B cell (primary cell): ENCODE results near the gene ARHGAP25. TPM values are rescaled to one million over a fixed set of nuclear protein-coding genes. Genes with fewer than 3 reads are reported as not detected.

Experiments
- ATAC-seq: fragments of 200-7000 bp; cut with Tn5 transposase; one replicate; pipeline ENCODE4 v1.10.0; 2021; ENCODE audit warnings: low read depth, mild to moderate bottlenecking, moderate number of reproducible peaks, moderate library complexity
- CTCF ChIA-PET: fragments of 350-600 bp; sonication (Branson Sonifier 250); formaldehyde crosslinking; loops from one replicate; lab custom pipeline; 2021; ENCODE audit warnings: antibody characterized with exemption, inconsistent platforms; lab: Charles Lee
- POLR2A ChIA-PET: fragments of 350-600 bp; sonication (Branson Sonifier 250); formaldehyde crosslinking; loops from one replicate; lab custom pipeline; 2021; ENCODE audit warnings: antibody characterized with exemption; lab: Charles Lee
- DNase-seq: peaks from one replicate; pipeline ENCODE4 v3.0.0; 2013
- H2AFZ ChIP-seq: 2 replicates; pipeline ENCODE4 v1.6.1; 2012; ENCODE audit warnings: mild to moderate bottlenecking, low read depth, low read length; ENCODE audit not compliant: insufficient read depth, poor library complexity, severe bottlenecking
- H3K27ac ChIP-seq, 2 donors: 1 replicate in 1 of 2; 2 replicates in 1 of 2; pipeline ENCODE4 v1.5.1; 2012 to 2013; ENCODE audit warnings: low read length in 2 of 2, mild to moderate bottlenecking in 2 of 2, moderate library complexity in 1 of 2
- H3K27me3 ChIP-seq, 4 experiments: fragments of 200-600 bp in 1 of 4; sonication (generic) in 1 of 4; replicated peaks in 1 of 4; 1 replicate in 2 of 4; 2 replicates in 2 of 4; pipeline versions ENCODE4 v1.6.1 to v1.7.0; 2013 to 2016; ENCODE audit warnings: low read length in 3 of 4, mild to moderate bottlenecking in 2 of 4, mixed read lengths in 1 of 4, moderate library complexity in 1 of 4; ENCODE audit not compliant: insufficient read depth in 4 of 4, control insufficient read depth in 3 of 4; ENCODE audit errors: control extremely low read depth in 1 of 4
- H3K36me3 ChIP-seq, 2 experiments: replicated peaks in 1 of 2; 1 replicate in 1 of 2; 2 replicates in 1 of 2; pipeline versions ENCODE4 v1.6.1 to v1.7.1; 2013; ENCODE audit warnings: low read length in 1 of 2; ENCODE audit not compliant: insufficient read depth in 2 of 2, control insufficient read depth in 1 of 2; ENCODE audit errors: control extremely low read depth in 1 of 2, extremely low read depth in 1 of 2
- H3K4me1 ChIP-seq, 2 donors: fragments of 200-600 bp in 1 of 2; sonication (generic) in 1 of 2; 1 replicate in 1 of 2; 2 replicates in 1 of 2; pipeline versions ENCODE4 v1.5.1 to v1.6.1; 2013 to 2017; ENCODE audit warnings: low read length in 2 of 2; ENCODE audit not compliant: control insufficient read depth in 2 of 2, insufficient read depth in 2 of 2
- H3K4me2 ChIP-seq: replicated peaks from 2 replicates; pipeline ENCODE3; 2012; ENCODE audit warnings: mild to moderate bottlenecking, low read depth, low read length; ENCODE audit not compliant: poor library complexity, severe bottlenecking
- H3K4me3 ChIP-seq, 5 experiments: fragments of 200-600 bp in 1 of 5; sonication (generic) in 1 of 5; 1 replicate in 3 of 5; 2 replicates in 2 of 5; pipeline versions ENCODE4 v1.5.1 to v1.7.0; 2011 to 2016; ENCODE audit warnings: low read length in 4 of 5, mild to moderate bottlenecking in 4 of 5, low read depth in 2 of 5, control low read depth in 1 of 5, moderate library complexity in 1 of 5; ENCODE audit not compliant: insufficient read depth in 1 of 5; ENCODE audit errors: control extremely low read depth in 1 of 5, extremely low read depth in 1 of 5
- H3K79me2 ChIP-seq: fragments of 200-600 bp; sonication (generic); one replicate; pipeline ENCODE4 v1.6.0; 2016; ENCODE audit warnings: low read length; ENCODE audit not compliant: control insufficient read depth, insufficient read depth
- H3K9ac ChIP-seq: fragments of 200-600 bp; sonication (generic); 2 replicates; pipeline ENCODE4 v1.6.1; 2017; ENCODE audit warnings: mild to moderate bottlenecking, low read length, moderate library complexity
- H3K9me3 ChIP-seq, 3 donors: one replicate each; pipeline versions ENCODE4 v1.6.1 to v1.7.1; 2013; ENCODE audit warnings: low read length in 2 of 3; ENCODE audit not compliant: control insufficient read depth in 2 of 3, insufficient read depth in 1 of 3; ENCODE audit errors: control extremely low read depth in 1 of 3
- H4K20me1 ChIP-seq: 2 replicates; pipeline ENCODE4 v1.6.0; 2012; ENCODE audit warnings: mild to moderate bottlenecking, low read length; ENCODE audit not compliant: insufficient read depth, control insufficient read depth, poor library complexity, severe bottlenecking
- H3K27ac Mint-ChIP-seq: one replicate; pipeline ENCODE4 v1.8.0; 2021; ENCODE audit warnings: mixed read lengths
- H3K27me3 Mint-ChIP-seq: one replicate; pipeline ENCODE4 v1.8.0; 2021; ENCODE audit warnings: mixed read lengths
- H3K4me1 Mint-ChIP-seq: one replicate; pipeline ENCODE4 v1.8.0; 2021; ENCODE audit warnings: mixed read lengths
- H3K4me3 Mint-ChIP-seq: one replicate; pipeline ENCODE4 v1.8.0; 2021; ENCODE audit warnings: mixed read lengths
- H3K9me3 Mint-ChIP-seq: one replicate; pipeline ENCODE4 v1.8.0; 2022; ENCODE audit warnings: mixed read lengths; ENCODE audit not compliant: insufficient read depth
- CTCF ChIP-seq: fragments of 200-600 bp; IDR thresholded peaks from one replicate; pipeline ENCODE4 v1.8.0; 2022; ENCODE audit warnings: antibody characterized with exemption, mild to moderate bottlenecking
- EZH2 ChIP-seq: IDR thresholded peaks from 2 replicates; pipeline ENCODE4 v1.6.1; 2012; ENCODE audit warnings: borderline replicate concordance, low read depth, mild to moderate bottlenecking, moderate library complexity, low read length; ENCODE audit not compliant: insufficient read depth, poor library complexity, severe bottlenecking
- WGBS: methylation state at CpG from one replicate; pipeline ENCODE4 v1.1.5; 2013; ENCODE audit warnings: missing lambda C conversion rate; ENCODE audit not compliant: insufficient coverage; 5-methylcytosine and 5-hydroxymethylcytosine counted together
- intact Hi-C: fragments of 100-400 bp; cut with micrococcal nuclease; formaldehyde crosslinking; loops from one replicate; pipeline ENCODE4 v1.10.0; 2022
- polyA plus RNA-seq: library from polyadenylated mRNA; depleted of rRNA; stranded (reverse); fragments of >200 nt; gene quantifications from 2 replicates; pipeline ENCODE4 v1.2.3, GENCODE V29; 2012
- total RNA-seq, 2 donors: library from RNA; stranded (reverse); fragments of 120-200 nt in 1 of 2; gene quantifications; 1 replicate in 1 of 2; 2 replicates in 1 of 2; pipeline versions ENCODE4 v1.2.3 to v1.2.4, GENCODE V29; 2013 to 2022

The ARHGAP25 gene
- total and polyA plus RNA-seq, 2 donors (not counting 1 experiment from before 2014, with no cell fraction given) = 97.9 to 207 TPM

- 100% methylated on average over 1 of the region's 1 CpG for WGBS
- peaks cover 97 to 98% of the 10 kb centered on the region in 2 donors for H3K4me1 ChIP-seq
- TF ChIP-seq CTCF (no peak), EZH2 (no peak)
- peaks cover 48 to 96% of the 10 kb centered on the region in 2 experiments for H3K36me3 ChIP-seq
- no peak overlapping the region for H3K9ac ChIP-seq
- no peak overlapping the region for H2AFZ ChIP-seq
- H3K27ac Mint-ChIP-seq = no peak overlapping the region
- peak overlapping the region; percentile 47 for H3K4me2 ChIP-seq
- no peak overlapping the region for H3K4me3 ChIP-seq
- peaks cover 88% of the 10 kb centered on the region for H3K79me2 ChIP-seq
- ChIA-PET CTCF (interaction anchor here (0.7 to 7.7 kb wide), 4 partner anchors 10 to 34 kb away, joined by 3 to 101 read pairs (median 35); no protein-coding TSS in a partner anchor), POLR2A (interaction anchor here (1.3 kb wide), 1 partner anchor 14 kb away, joined by 4 read pairs; no protein-coding TSS in a partner anchor)
- no peaks in the 10 kb centered on the region for H3K27me3 ChIP-seq
- peak overlapping the region; percentile 55 to 96 for H3K27ac ChIP-seq
- intact Hi-C loops = loop anchor here (1.0 to 10.0 kb wide), 3 partner anchors 9 to 530 kb away; partner anchors contain the start of genes PLEK and PPP3R1
- H4K20me1 ChIP-seq = peaks cover 2% of the 10 kb centered on the region
- H3K27me3 Mint-ChIP-seq = no peaks in the 10 kb centered on the region
- no peak overlapping the region for H3K4me3 Mint-ChIP-seq
- peaks cover 40% of the 10 kb centered on the region for H3K4me1 Mint-ChIP-seq
- H3K9me3 ChIP-seq = no peaks in the 10 kb centered on the region
- ATAC-seq (no peak), DNase-seq (no peak)
- no peaks in the 10 kb centered on the region for H3K9me3 Mint-ChIP-seq
These were observed 50.3 kb downstream of the ARHGAP25 start for GRCh38 chr2:68784915-68785314.

- Mint-ChIP-seq H3K4me3 (no peak overlapping the region), H3K9me3 (no peaks in the 10 kb centered on the region), H3K27me3 (no peaks in the 10 kb centered on the region), H3K4me1 (peaks cover 39% of the 10 kb centered on the region), H3K27ac (no peak overlapping the region)
- POLR2A ChIA-PET = interaction anchor here (1.0 to 6.6 kb wide), 8 partner anchors 7 to 45 kb away, joined by 3 to 58 read pairs (median 6); no protein-coding TSS in a partner anchor
- peaks cover 88% of the 10 kb centered on the region for H3K79me2 ChIP-seq
- H3K27ac ChIP-seq = peak overlapping the region; percentile 91 to 96
- no CpG with 5 or more reads among the region's 4 CpGs for WGBS
- peak; percentile 63 for DNase-seq
- H3K4me1 ChIP-seq = peaks cover 97 to 98% of the 10 kb centered on the region in 2 donors
- ATAC-seq = no peak
- H3K27me3 ChIP-seq = no peaks in the 10 kb centered on the region
- peak overlapping the region in 1 of 5 experiments; percentile 13 for H3K4me3 ChIP-seq
- H3K9me3 ChIP-seq = no peaks in the 10 kb centered on the region
- CTCF ChIA-PET = interaction anchor here (1.0 to 7.7 kb wide), 10 partner anchors 8 to 78 kb away, joined by 3 to 101 read pairs (median 6); no protein-coding TSS in a partner anchor
- TF ChIP-seq CTCF (no peak), EZH2 (no peak)
- H3K9ac ChIP-seq = peak overlapping the region; percentile 1
- intact Hi-C loops = loop anchor here (1.0 to 10.0 kb wide), 3 partner anchors 320 to 533 kb away; partner anchors contain the start of genes APLF, FBXO48, PLEK and PPP3R1
- H3K36me3 ChIP-seq = peaks cover 38 to 96% of the 10 kb centered on the region in 2 experiments
- H4K20me1 ChIP-seq = no peaks in the 10 kb centered on the region
- H2AFZ ChIP-seq = no peak overlapping the region
- H3K4me2 ChIP-seq = peak overlapping the region; percentile 67
These were observed 52.7 kb downstream of the ARHGAP25 start for GRCh38 chr2:68787356-68787755.
